Activated CD8-positive, alpha-beta T cell treated with anti-CD3 and anti-CD28 coated beads for 36 hours (primary cell): Measurements from ENCODE around the gene ADAM23. TPM values are rescaled to one million over a fixed set of nuclear protein-coding genes. Genes with fewer than 3 reads are reported as not detected.

Experiments
- ATAC-seq: fragments of 200-7000 bp; cut with Tn5 transposase; one replicate; pipeline ENCODE4 v1.10.0; 2021; ENCODE audit warnings: mild to moderate bottlenecking, moderate library complexity
- CTCF ChIA-PET: fragments of 350-600 bp; sonication (Branson Sonifier 250); formaldehyde crosslinking; loops from one replicate; lab custom pipeline; 2021; ENCODE audit warnings: antibody characterized with exemption; lab: Charles Lee
- POLR2A ChIA-PET: fragments of 350-600 bp; sonication (Branson Sonifier 250); formaldehyde crosslinking; loops from one replicate; lab custom pipeline; 2021; ENCODE audit warnings: antibody characterized with exemption; lab: Charles Lee
- DNase-seq: peaks from one replicate; pipeline ENCODE4 v3.0.0-alpha.2; 2020
- H3K27ac Mint-ChIP-seq: one replicate; pipeline ENCODE4 v1.8.0; 2021; ENCODE audit warnings: mild to moderate bottlenecking, mixed read lengths
- H3K27me3 Mint-ChIP-seq: one replicate; pipeline ENCODE4 v1.8.0; 2021; ENCODE audit warnings: mixed read lengths
- H3K36me3 Mint-ChIP-seq: one replicate; pipeline ENCODE4 v1.8.0; 2021; ENCODE audit warnings: low read depth, mixed read lengths
- H3K4me1 Mint-ChIP-seq: one replicate; pipeline ENCODE4 v1.8.0; 2021; ENCODE audit warnings: low read depth, mixed read lengths
- H3K4me3 Mint-ChIP-seq: one replicate; pipeline ENCODE4 v1.8.0; 2021; ENCODE audit warnings: mild to moderate bottlenecking, moderate library complexity, mixed read lengths
- H3K9me3 Mint-ChIP-seq: one replicate; pipeline ENCODE4 v1.8.0; 2021; ENCODE audit warnings: mixed read lengths
- CTCF ChIP-seq: fragments of 200-600 bp; IDR thresholded peaks from one replicate; pipeline ENCODE4 v1.8.0; 2022; ENCODE audit warnings: antibody characterized with exemption, mild to moderate bottlenecking
- intact Hi-C: fragments of 100-400 bp; cut with micrococcal nuclease; formaldehyde crosslinking; loops from one replicate; pipeline ENCODE4 v1.10.0; 2022
- total RNA-seq, 2 experiments: library from RNA; stranded (reverse); gene quantifications; one replicate each; pipeline ENCODE4 v1.2.3, GENCODE V29; 2021

The ADAM23 gene
- total RNA-seq, 2 experiments from 2014 or later = 0.07 to 0.54 TPM

- no peaks in the 10 kb centered on the region for H3K4me1 Mint-ChIP-seq
- no peak overlapping the region for H3K4me3 Mint-ChIP-seq
- peaks cover 10% of the 10 kb centered on the region for H3K27me3 Mint-ChIP-seq
- CTCF ChIA-PET = no interaction called here
- H3K36me3 Mint-ChIP-seq = no peaks in the 10 kb centered on the region
- H3K27ac Mint-ChIP-seq = no peak overlapping the region
- no peak for ATAC-seq
- TF ChIP-seq CTCF = no peak
- intact Hi-C loops = no loop called here
- no peaks in the 10 kb centered on the region for H3K9me3 Mint-ChIP-seq
- no peak for DNase-seq
- POLR2A ChIA-PET = no interaction called here
Measured at GRCh38 chr2:206585335-206585734, 142.0 kb downstream of the ADAM23 start.

- no peak overlapping the region for H3K4me3 Mint-ChIP-seq
- no peak for TF ChIP-seq CTCF
- H3K27ac Mint-ChIP-seq = no peak overlapping the region
- peaks cover 10% of the 10 kb centered on the region for H3K27me3 Mint-ChIP-seq
- no peak for ATAC-seq
- CTCF ChIA-PET = no interaction called here
- no peak for DNase-seq
- H3K4me1 Mint-ChIP-seq = no peaks in the 10 kb centered on the region
- H3K36me3 Mint-ChIP-seq = no peaks in the 10 kb centered on the region
- POLR2A ChIA-PET = no interaction called here
- H3K9me3 Mint-ChIP-seq = no peaks in the 10 kb centered on the region
- intact Hi-C loops = no loop called here
Measured at GRCh38 chr2:206586609-206587008, 143.3 kb downstream of the ADAM23 start.

- H3K4me1 Mint-ChIP-seq = no peaks in the 10 kb centered on the region
- H3K9me3 Mint-ChIP-seq = no peaks in the 10 kb centered on the region
- no peaks in the 10 kb centered on the region for H3K36me3 Mint-ChIP-seq
- H3K4me3 Mint-ChIP-seq = no peak overlapping the region
- TF ChIP-seq CTCF = no peak
- POLR2A ChIA-PET = no interaction called here
- ATAC-seq (no peak), DNase-seq (no peak)
- intact Hi-C loops = no loop called here
- peaks cover 5% of the 10 kb centered on the region for H3K27me3 Mint-ChIP-seq
- H3K27ac Mint-ChIP-seq = no peak overlapping the region
- CTCF ChIA-PET = no interaction called here
Measured at GRCh38 chr2:206597717-206598218, 154.4 kb downstream of the ADAM23 start.

- Mint-ChIP-seq H3K4me3 (no peak overlapping the region), H3K9me3 (no peaks in the 10 kb centered on the region), H3K27me3 (no peaks in the 10 kb centered on the region), H3K36me3 (no peaks in the 10 kb centered on the region), H3K4me1 (no peaks in the 10 kb centered on the region), H3K27ac (no peak overlapping the region)
- POLR2A ChIA-PET = no interaction called here
- TF ChIP-seq CTCF = no peak
- CTCF ChIA-PET = no interaction called here
- DNase-seq (no peak), ATAC-seq (no peak)
- intact Hi-C loops = no loop called here
Measured at GRCh38 chr2:206603243-206603642, 159.9 kb downstream of the ADAM23 start.

GRCh38 chr2:206610451-206610850, 167.1 kb downstream of the ADAM23 start:
- intact Hi-C loops = no loop called here
- no peaks in the 10 kb centered on the region for H3K9me3 Mint-ChIP-seq
- no peaks in the 10 kb centered on the region for H3K27me3 Mint-ChIP-seq
- no peaks in the 10 kb centered on the region for H3K36me3 Mint-ChIP-seq
- CTCF ChIA-PET = interaction anchor here (0.9 to 1.1 kb wide), 2 partner anchors 27 to 53 kb away, joined by 3 read pairs; no protein-coding TSS in a partner anchor
- POLR2A ChIA-PET = no interaction called here
- no peaks in the 10 kb centered on the region for H3K4me1 Mint-ChIP-seq
- no peak for DNase-seq
- ATAC-seq = no peak
- no peak overlapping the region for H3K4me3 Mint-ChIP-seq
- no peak overlapping the region for H3K27ac Mint-ChIP-seq
- TF ChIP-seq CTCF = no peak
